Measurements from ENCODE around the gene ULK3. TPM values are rescaled to one million over a fixed set of nuclear protein-coding genes. Genes with fewer than 3 reads are reported as not detected.

ULK3 gene
- total RNA-seq, 2 donors from 2014 or later: 48.5 to 53.8 TPM

- Mint-ChIP-seq H3K27me3 (ENCODE audit: low read depth) (no peaks in the 10 kb centered on the region), H3K4me1 (ENCODE audit: low read depth) (peaks cover 48% of the 10 kb centered on the region), H3K36me3 (ENCODE audit: insufficient read depth in 2 of 2) (peaks cover 0 to 6% of the 10 kb centered on the region in 2 donors), H3K4me3 (peak overlapping the region; percentile 64 to 93), H3K9me3 (no peaks in the 10 kb centered on the region), H3K27ac (peak overlapping the region; percentile 92)
- DNase-seq (peak; percentile 20 to 24), ATAC-seq (replicated peaks in 1 of 2) (peak in 1 of 2 donors; percentile 2)
Measured at GRCh38 chr15:74844319-74845207, 1.6 kb upstream of the ULK3 start.

- peak overlapping the region; percentile 64 to 93 for H3K4me3 Mint-ChIP-seq
- H3K9me3 Mint-ChIP-seq: no peaks in the 10 kb centered on the region
- DNase-seq: no peak
- H3K4me1 Mint-ChIP-seq (ENCODE audit: low read depth): peaks cover 48% of the 10 kb centered on the region
- no peaks in the 10 kb centered on the region for H3K27me3 Mint-ChIP-seq (ENCODE audit: low read depth)
- no peak for ATAC-seq (replicated peaks in 1 of 2)
- no peak overlapping the region for H3K27ac Mint-ChIP-seq
- peaks cover 0 to 6% of the 10 kb centered on the region in 2 donors for H3K36me3 Mint-ChIP-seq (ENCODE audit: insufficient read depth in 2 of 2)
Measured at GRCh38 chr15:74843891-74844299, 939 bp upstream of the ULK3 start.

- Mint-ChIP-seq H3K4me1 (ENCODE audit: low read depth) (peaks cover 48% of the 10 kb centered on the region), H3K36me3 (ENCODE audit: insufficient read depth in 2 of 2) (peaks cover 0 to 6% of the 10 kb centered on the region in 2 donors), H3K27ac (peak overlapping the region; percentile 85), H3K9me3 (no peaks in the 10 kb centered on the region), H3K27me3 (ENCODE audit: low read depth) (no peaks in the 10 kb centered on the region), H3K4me3 (peak overlapping the region; percentile 93)
- DNase-seq: no peak
- ATAC-seq (replicated peaks in 1 of 2): no peak
Measured at GRCh38 chr15:74843445-74843828, 481 bp upstream of the ULK3 start.

GRCh38 chr15:74841891-74842373 is 1.0 kb downstream of the ULK3 start:
- no peak for DNase-seq
- no peaks in the 10 kb centered on the region for H3K27me3 Mint-ChIP-seq (ENCODE audit: low read depth)
- H3K4me3 Mint-ChIP-seq: peak overlapping the region; percentile 93
- H3K36me3 Mint-ChIP-seq (ENCODE audit: insufficient read depth in 2 of 2): peaks cover 0 to 6% of the 10 kb centered on the region in 2 donors
- H3K4me1 Mint-ChIP-seq (ENCODE audit: low read depth): peaks cover 48% of the 10 kb centered on the region
- H3K27ac Mint-ChIP-seq: no peak overlapping the region
- no peaks in the 10 kb centered on the region for H3K9me3 Mint-ChIP-seq
- ATAC-seq (replicated peaks in 1 of 2): no peak

GRCh38 chr15:74840851-74841775 is 1.8 kb downstream of the ULK3 start:
- H3K4me3 Mint-ChIP-seq: peak overlapping the region; percentile 25 to 93
- H3K36me3 Mint-ChIP-seq (ENCODE audit: insufficient read depth in 2 of 2): peaks cover 0 to 3% of the 10 kb centered on the region in 2 donors
- H3K9me3 Mint-ChIP-seq: no peaks in the 10 kb centered on the region
- H3K27me3 Mint-ChIP-seq (ENCODE audit: low read depth): no peaks in the 10 kb centered on the region
- ATAC-seq (replicated peaks in 1 of 2): no peak
- DNase-seq: no peak
- H3K4me1 Mint-ChIP-seq (ENCODE audit: low read depth): peaks cover 48% of the 10 kb centered on the region
- H3K27ac Mint-ChIP-seq: no peak overlapping the region

DNA sequence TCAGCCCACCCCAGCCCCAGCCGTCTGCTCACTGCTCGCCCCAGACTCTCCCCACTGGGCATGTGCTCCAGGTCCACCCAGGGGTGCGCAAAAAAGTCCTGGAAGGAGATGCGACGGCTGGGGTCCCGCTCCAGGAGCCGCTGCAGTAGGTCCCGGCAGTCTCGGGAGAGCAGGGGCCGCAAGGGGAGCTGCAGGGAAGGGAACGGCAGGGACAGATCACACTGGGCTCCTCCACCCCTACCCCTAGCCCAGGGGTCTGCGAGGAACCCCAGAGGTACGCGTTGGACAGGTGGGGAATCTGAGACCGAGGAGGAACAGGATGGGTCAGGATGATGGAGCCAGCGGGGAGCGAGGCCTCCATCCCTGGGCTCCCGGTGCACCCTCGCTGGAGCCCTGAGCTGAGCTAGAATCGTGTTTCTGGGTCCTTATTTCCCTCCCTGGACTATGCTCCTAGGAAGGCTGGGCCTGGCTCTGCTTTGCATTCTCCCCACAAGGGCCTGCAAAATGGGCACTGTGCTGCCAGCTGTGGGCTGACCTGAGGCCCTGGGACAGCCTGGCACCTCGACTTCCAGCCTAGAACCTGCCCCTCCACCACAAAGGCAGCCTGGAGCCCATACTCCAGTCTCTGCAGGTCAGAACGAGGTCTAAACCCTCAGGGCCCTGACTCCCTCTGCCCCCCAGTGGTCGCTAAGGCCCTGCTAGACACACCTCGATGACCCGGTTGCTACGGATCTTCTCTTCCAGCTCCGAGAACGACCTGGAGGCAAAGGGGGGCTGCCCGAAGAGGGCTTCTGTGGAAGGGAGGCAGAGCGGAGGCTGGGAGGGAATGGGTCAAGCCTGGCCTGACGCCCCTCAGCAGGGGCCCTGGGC is 3.2 kb downstream of the ULK3 start:
- no peak overlapping the region for H3K4me3 Mint-ChIP-seq
- peaks cover 0 to 5% of the 10 kb centered on the region in 2 donors for H3K36me3 Mint-ChIP-seq (ENCODE audit: insufficient read depth in 2 of 2)
- DNase-seq: no peak
- no peaks in the 10 kb centered on the region for H3K27me3 Mint-ChIP-seq (ENCODE audit: low read depth)
- ATAC-seq (replicated peaks in 1 of 2): no peak
- H3K4me1 Mint-ChIP-seq (ENCODE audit: low read depth): peaks cover 35% of the 10 kb centered on the region
- no peaks in the 10 kb centered on the region for H3K9me3 Mint-ChIP-seq
- no peak overlapping the region for H3K27ac Mint-ChIP-seq

- H3K27me3 Mint-ChIP-seq (ENCODE audit: low read depth): no peaks in the 10 kb centered on the region
- DNase-seq: no peak
- no peak overlapping the region for H3K4me3 Mint-ChIP-seq
- H3K27ac Mint-ChIP-seq: no peak overlapping the region
- no peak for ATAC-seq (replicated peaks in 1 of 2)
- H3K36me3 Mint-ChIP-seq (ENCODE audit: insufficient read depth in 2 of 2): peaks cover 0 to 3% of the 10 kb centered on the region in 2 donors
- peaks cover 28% of the 10 kb centered on the region for H3K4me1 Mint-ChIP-seq (ENCODE audit: low read depth)
- H3K9me3 Mint-ChIP-seq: no peaks in the 10 kb centered on the region
Measured at GRCh38 chr15:74838746-74839525, 4.0 kb downstream of the ULK3 start.

DNA sequence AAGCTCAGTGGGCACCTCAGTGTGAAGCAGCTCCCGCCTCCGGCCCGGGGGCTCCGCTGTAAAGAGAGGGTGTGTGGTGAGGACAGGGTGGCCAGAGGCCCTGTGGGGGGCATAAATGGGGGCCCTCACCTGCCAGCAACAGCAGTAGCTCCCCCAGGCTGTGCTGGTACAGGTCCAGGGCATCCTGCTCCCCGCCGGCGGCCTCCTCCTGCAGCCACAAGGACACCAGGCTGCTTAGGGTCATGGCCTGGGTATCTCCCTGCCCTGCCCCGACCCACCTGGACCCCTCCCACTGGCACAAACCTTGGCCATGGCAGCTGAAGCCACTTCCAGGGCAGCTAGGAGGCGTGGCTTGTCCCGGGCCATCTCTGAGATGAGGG is 4.8 kb downstream of the ULK3 start:
- ATAC-seq (replicated peaks in 1 of 2): no peak

DNA sequence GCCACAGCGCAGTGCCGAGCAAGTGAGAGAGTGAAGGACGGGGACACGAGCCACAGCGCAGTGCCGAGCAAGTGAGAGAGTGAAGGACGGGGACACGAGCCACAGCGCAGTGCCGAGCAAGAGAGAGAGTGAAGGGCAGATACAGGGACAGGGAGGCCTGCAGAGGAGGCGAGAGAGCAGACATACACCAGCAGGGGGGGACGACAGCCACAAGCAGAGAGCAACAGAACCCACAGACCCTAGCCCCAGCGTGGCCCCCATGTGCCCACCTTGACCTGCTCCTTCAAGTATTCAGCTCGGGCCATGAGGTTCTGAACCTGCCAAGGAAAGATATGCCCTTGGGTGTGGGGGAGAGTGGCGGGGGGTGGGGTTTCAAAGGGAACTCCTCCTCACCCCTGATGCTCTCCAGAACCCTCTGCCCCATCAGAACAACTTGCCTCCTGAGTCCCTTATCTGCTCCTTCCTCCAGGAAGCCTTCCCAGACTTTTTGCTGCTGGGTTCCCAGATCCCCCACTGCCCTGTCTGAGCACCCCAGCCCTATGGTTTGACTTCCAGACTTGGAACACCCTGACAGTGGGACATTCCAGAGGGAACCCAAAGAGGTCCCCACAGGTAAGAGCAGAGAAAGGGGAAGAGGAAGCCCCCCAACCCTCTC is 5.3 kb downstream of the ULK3 start:
- H3K27ac Mint-ChIP-seq: no peak overlapping the region
- H3K4me3 Mint-ChIP-seq: no peak overlapping the region
- no peak for ATAC-seq (replicated peaks in 1 of 2)
- no peaks in the 10 kb centered on the region for H3K9me3 Mint-ChIP-seq
- no peak for DNase-seq
- H3K27me3 Mint-ChIP-seq (ENCODE audit: low read depth): no peaks in the 10 kb centered on the region
- peaks cover 0 to 3% of the 10 kb centered on the region in 2 donors for H3K36me3 Mint-ChIP-seq (ENCODE audit: insufficient read depth in 2 of 2)
- peaks cover 26% of the 10 kb centered on the region for H3K4me1 Mint-ChIP-seq (ENCODE audit: low read depth)

More for the DNA sequence above, 4.8 kb downstream of the ULK3 start:
- peaks cover 28% of the 10 kb centered on the region for H3K4me1 Mint-ChIP-seq (ENCODE audit: low read depth)
- DNase-seq: no peak
- H3K9me3 Mint-ChIP-seq: no peaks in the 10 kb centered on the region
- H3K27me3 Mint-ChIP-seq (ENCODE audit: low read depth): no peaks in the 10 kb centered on the region
- peaks cover 0 to 3% of the 10 kb centered on the region in 2 donors for H3K36me3 Mint-ChIP-seq (ENCODE audit: insufficient read depth in 2 of 2)
- H3K27ac Mint-ChIP-seq: no peak overlapping the region
- H3K4me3 Mint-ChIP-seq: no peak overlapping the region

GRCh38 chr15:74836846-74837245 is 6.1 kb downstream of the ULK3 start:
- Mint-ChIP-seq H3K27me3 (ENCODE audit: low read depth) (no peaks in the 10 kb centered on the region), H3K4me1 (ENCODE audit: low read depth) (peaks cover 18% of the 10 kb centered on the region), H3K9me3 (no peaks in the 10 kb centered on the region), H3K27ac (no peak overlapping the region), H3K4me3 (no peak overlapping the region), H3K36me3 (ENCODE audit: insufficient read depth in 2 of 2) (peaks cover 0 to 2% of the 10 kb centered on the region in 2 donors)
- ATAC-seq (replicated peaks in 1 of 2) (no peak), DNase-seq (no peak)

- H3K27me3 Mint-ChIP-seq (ENCODE audit: low read depth): no peaks in the 10 kb centered on the region
- H3K36me3 Mint-ChIP-seq (ENCODE audit: insufficient read depth in 2 of 2): peaks cover 0 to 2% of the 10 kb centered on the region in 2 donors
- no peak overlapping the region for H3K4me3 Mint-ChIP-seq
- H3K4me1 Mint-ChIP-seq (ENCODE audit: low read depth): peaks cover 7% of the 10 kb centered on the region
- no peak overlapping the region for H3K27ac Mint-ChIP-seq
- DNase-seq (peak; percentile 52 to 68), ATAC-seq (replicated peaks in 1 of 2) (peak; percentile 43 to 55)
- no peaks in the 10 kb centered on the region for H3K9me3 Mint-ChIP-seq
Measured at GRCh38 chr15:74835312-74835823, 7.6 kb downstream of the ULK3 start.
